Measurements from ENCODE around the gene ATG10. TPM values are rescaled to one million over a fixed set of nuclear protein-coding genes. Genes with fewer than 3 reads are reported as not detected.

Gene ATG10
- total RNA-seq, 4 donors from 2014 or later = 8.5 to 15.2 (median 11.6) TPM

- 83 to 84% methylated on average over 1 of the region's 1 CpG for WGBS, 2 donors
- intact Hi-C loops (cut with DNase I) = no loop called here
- Histone ChIP-seq H3K9me3 (no peaks in the 10 kb centered on the region), H3K36me3 (no peaks in the 10 kb centered on the region), H3K27me3 (no peaks in the 10 kb centered on the region), H3K27ac (no peak overlapping the region), H3K4me1 (no peaks in the 10 kb centered on the region), H3K4me3 (replicated peaks in 1 of 3) (no peak overlapping the region)
- no peak for TF ChIP-seq CTCF (IDR thresholded peaks at IDR 0.05)
- no peak for TF ChIP-seq POLR2A (IDR thresholded peaks at IDR 0.05)
- no peak for DNase-seq
These were observed 119.8 kb downstream of the ATG10 start for GRCh38 chr5:82091617-82092016.

- no peaks in the 10 kb centered on the region for H3K4me1 ChIP-seq
- H3K27me3 ChIP-seq = no peaks in the 10 kb centered on the region
- no peaks in the 10 kb centered on the region for H3K36me3 ChIP-seq
- DNase-seq = no peak
- intact Hi-C loops (cut with DNase I) = no loop called here
- 79 to 85% methylated on average over 2 of the region's 2 CpGs for WGBS, 2 donors
- H3K27ac ChIP-seq = no peak overlapping the region
- TF ChIP-seq POLR2A (IDR thresholded peaks at IDR 0.05) (no peak), CTCF (IDR thresholded peaks at IDR 0.05) (no peak)
- H3K9me3 ChIP-seq = no peaks in the 10 kb centered on the region
- no peak overlapping the region for H3K4me3 ChIP-seq (replicated peaks in 1 of 3)
These were observed 123.7 kb downstream of the ATG10 start for GRCh38 chr5:82095536-82095935.

- Histone ChIP-seq H3K36me3 (no peaks in the 10 kb centered on the region), H3K4me3 (replicated peaks in 1 of 3) (no peak overlapping the region), H3K27ac (no peak overlapping the region), H3K27me3 (no peaks in the 10 kb centered on the region), H3K9me3 (no peaks in the 10 kb centered on the region), H3K4me1 (no peaks in the 10 kb centered on the region)
- DNase-seq = no peak
- intact Hi-C loops (cut with DNase I) = no loop called here
- TF ChIP-seq CTCF (IDR thresholded peaks at IDR 0.05) = no peak
- TF ChIP-seq POLR2A (IDR thresholded peaks at IDR 0.05) = no peak
These were observed 124.4 kb downstream of the ATG10 start for GRCh38 chr5:82096249-82096648.

GRCh38 chr5:82100303-82101077 lies 128.7 kb downstream of the ATG10 start:
- no peak for TF ChIP-seq CTCF (IDR thresholded peaks at IDR 0.05)
- no peak for TF ChIP-seq POLR2A (IDR thresholded peaks at IDR 0.05)
- WGBS, 2 donors = 94 to 95% methylated on average over 2 of the region's 2 CpGs

GRCh38 chr5:82104872-82105271 lies 133.0 kb downstream of the ATG10 start:
- TF ChIP-seq CTCF (IDR thresholded peaks at IDR 0.05) = no peak
- TF ChIP-seq POLR2A (IDR thresholded peaks at IDR 0.05) = no peak
- H3K4me3 ChIP-seq (replicated peaks in 1 of 3) = no peak overlapping the region
- 96% methylated on average over 4 of the region's 4 CpGs for WGBS, 2 donors
- no peak for DNase-seq
- no peaks in the 10 kb centered on the region for H3K9me3 ChIP-seq
- H3K36me3 ChIP-seq = no peaks in the 10 kb centered on the region
- peaks cover 4 to 9% of the 10 kb centered on the region in 2 donors for H3K4me1 ChIP-seq
- intact Hi-C loops (cut with DNase I) = no loop called here
- no peaks in the 10 kb centered on the region for H3K27me3 ChIP-seq
- H3K27ac ChIP-seq = no peak overlapping the region

More at GRCh38 chr5:82100303-82101077, 128.7 kb downstream of the ATG10 start:
- no peak for DNase-seq
- Histone ChIP-seq H3K9me3 (no peaks in the 10 kb centered on the region), H3K4me1 (no peaks in the 10 kb centered on the region), H3K36me3 (no peaks in the 10 kb centered on the region), H3K27ac (no peak overlapping the region), H3K4me3 (replicated peaks in 1 of 3) (no peak overlapping the region), H3K27me3 (no peaks in the 10 kb centered on the region)
- intact Hi-C loops (cut with DNase I) = no loop called here

Data from thyroid gland (tissue), 4 donors.